GM18499 (cell line): Measurements from ENCODE around the gene ACTG2.

Source experiments
- ATAC-seq: cut with Tn5 transposase; IDR thresholded peaks from one replicate; pipeline ENCODE4 v1.9.1; 2021; ENCODE audit warnings: moderate number of reproducible peaks; ENCODE audit not compliant: insufficient read depth, unreplicated experiment

ACTG2 gene

GRCh38 chr2:73962798-73963197 is 70.0 kb downstream of the ACTG2 start:
- no peak for ATAC-seq

- no peak for ATAC-seq
Observed at GRCh38 chr2:73963385-73964120, 70.7 kb downstream of the ACTG2 start.

- no peak for ATAC-seq
Observed at GRCh38 chr2:73964223-73964622, 71.4 kb downstream of the ACTG2 start.

- no peak for ATAC-seq
Observed at GRCh38 chr2:73965053-73965452, 72.2 kb downstream of the ACTG2 start.

DNA sequence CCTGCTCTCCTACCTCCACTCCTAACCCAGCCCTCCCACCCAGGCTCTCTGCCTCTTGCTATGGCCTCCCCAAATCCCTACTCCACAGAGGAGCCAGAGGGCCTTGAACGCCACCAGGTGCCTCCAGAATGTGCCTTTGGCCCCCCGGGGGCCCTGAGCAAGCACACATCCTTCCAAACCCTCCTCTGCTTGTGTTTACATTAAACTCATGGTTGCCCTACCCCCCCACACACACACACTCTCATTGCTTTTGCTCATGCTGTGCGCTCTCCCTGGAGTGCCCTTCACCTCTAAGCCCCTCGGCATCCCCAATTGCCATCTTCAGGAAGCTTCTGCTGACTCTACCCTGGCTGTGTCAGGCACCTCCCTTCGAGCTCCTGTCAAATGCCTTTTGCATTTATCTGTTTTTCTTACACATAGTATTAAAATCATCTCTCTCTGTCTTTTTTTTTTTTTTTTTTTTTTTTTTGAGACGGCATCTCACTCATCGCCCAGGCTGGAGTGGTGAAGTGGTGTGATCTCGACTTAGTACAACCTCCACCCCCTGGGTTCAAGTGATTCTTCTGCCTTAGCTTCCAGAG is 75.6 kb downstream of the ACTG2 start:
- no peak for ATAC-seq

- ATAC-seq: no peak
Observed at GRCh38 chr2:73969356-73969755, 76.5 kb downstream of the ACTG2 start.
